ENCODE measurements around the gene DDX1.

The DDX1 gene

GRCh38 chr2:15633971-15634346, 42.3 kb downstream of the DDX1 start:
- TF ChIP-seq, protein P1, sequence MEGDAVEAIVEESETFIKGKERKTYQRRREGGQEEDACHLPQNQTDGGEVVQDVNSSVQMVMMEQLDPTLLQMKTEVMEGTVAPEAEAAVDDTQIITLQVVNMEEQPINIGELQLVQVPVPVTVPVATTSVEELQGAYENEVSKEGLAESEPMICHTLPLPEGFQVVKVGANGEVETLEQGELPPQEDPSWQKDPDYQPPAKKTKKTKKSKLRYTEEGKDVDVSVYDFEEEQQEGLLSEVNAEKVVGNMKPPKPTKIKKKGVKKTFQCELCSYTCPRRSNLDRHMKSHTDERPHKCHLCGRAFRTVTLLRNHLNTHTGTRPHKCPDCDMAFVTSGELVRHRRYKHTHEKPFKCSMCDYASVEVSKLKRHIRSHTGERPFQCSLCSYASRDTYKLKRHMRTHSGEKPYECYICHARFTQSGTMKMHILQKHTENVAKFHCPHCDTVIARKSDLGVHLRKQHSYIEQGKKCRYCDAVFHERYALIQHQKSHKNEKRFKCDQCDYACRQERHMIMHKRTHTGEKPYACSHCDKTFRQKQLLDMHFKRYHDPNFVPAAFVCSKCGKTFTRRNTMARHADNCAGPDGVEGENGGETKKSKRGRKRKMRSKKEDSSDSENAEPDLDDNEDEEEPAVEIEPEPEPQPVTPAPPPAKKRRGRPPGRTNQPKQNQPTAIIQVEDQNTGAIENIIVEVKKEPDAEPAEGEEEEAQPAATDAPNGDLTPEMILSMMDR (IDR thresholded peaks at IDR 0.05; ENCODE audit: low read depth, low read length) = no peak
- H3K27ac ChIP-seq = no peak overlapping the region
- H3K4me3 ChIP-seq (ENCODE audit: low read depth, low read length) = no peak overlapping the region
- no peaks in the 10 kb centered on the region for H3K27me3 ChIP-seq (ENCODE audit: insufficient read depth, low read depth, severe bottlenecking)
- DNase-seq = no peak
- no peaks in the 10 kb centered on the region for H3K9me3 ChIP-seq (ENCODE audit: severe bottlenecking)
- H3K36me3 ChIP-seq = peaks cover 64% of the 10 kb centered on the region

GRCh38 chr2:15634846-15635490, 43.3 kb downstream of the DDX1 start:
- Histone ChIP-seq H3K27ac (no peak overlapping the region), H3K4me3 (ENCODE audit: low read depth, low read length) (no peak overlapping the region), H3K27me3 (ENCODE audit: insufficient read depth, low read depth, severe bottlenecking) (no peaks in the 10 kb centered on the region), H3K9me3 (ENCODE audit: severe bottlenecking) (no peaks in the 10 kb centered on the region), H3K36me3 (peaks cover 54% of the 10 kb centered on the region)
- no peak for DNase-seq
- TF ChIP-seq, protein P1 (IDR thresholded peaks at IDR 0.05; ENCODE audit: low read depth, low read length) = no peak

DNA sequence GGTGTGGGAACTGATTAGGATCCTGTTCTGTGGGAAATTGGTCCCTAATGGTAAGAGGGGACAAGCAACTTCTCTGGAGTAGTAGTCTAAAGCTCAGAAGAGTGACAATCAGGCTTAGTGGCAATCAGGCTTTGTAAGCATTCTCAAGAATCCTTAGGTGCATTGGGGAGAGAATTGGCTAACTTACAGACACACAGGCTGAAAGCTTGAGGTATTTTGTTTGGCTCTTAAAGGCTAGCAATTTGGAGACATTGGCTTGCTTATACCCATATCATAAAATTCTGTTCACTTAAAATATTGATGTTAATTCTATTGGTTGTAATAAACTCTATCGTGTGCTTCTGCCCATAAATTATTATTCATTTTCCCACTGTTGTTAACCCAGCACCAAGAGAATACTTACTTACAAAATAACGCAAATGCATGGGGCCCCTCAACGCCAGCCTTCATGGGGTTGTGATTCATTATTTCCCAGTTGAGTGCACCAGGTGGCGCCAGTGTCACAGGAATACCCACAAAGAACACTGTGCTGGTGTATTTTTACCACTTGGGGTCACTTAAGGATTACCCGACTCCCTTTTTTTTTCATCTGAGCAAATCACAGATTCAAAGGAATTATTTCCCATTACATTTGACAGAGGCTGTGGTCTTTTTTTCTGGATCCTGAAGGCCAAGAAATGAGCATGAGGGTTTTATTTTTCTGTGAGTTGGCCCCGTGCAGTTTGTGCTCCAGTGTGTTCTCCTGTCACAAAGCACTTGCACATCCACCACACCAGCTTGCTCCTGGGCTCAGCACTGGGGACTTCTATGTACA, 45.5 kb downstream of the DDX1 start:
- DNase-seq = peak; percentile 79
- Histone ChIP-seq H3K4me3 (ENCODE audit: low read depth, low read length) (no peak overlapping the region), H3K9me3 (ENCODE audit: severe bottlenecking) (no peaks in the 10 kb centered on the region), H3K36me3 (peaks cover 44% of the 10 kb centered on the region), H3K27ac (peak overlapping the region; percentile 26; the same call in 1 of the 2 replicates), H3K27me3 (ENCODE audit: insufficient read depth, low read depth, severe bottlenecking) (no peaks in the 10 kb centered on the region)
- TF ChIP-seq, protein P1 (IDR thresholded peaks at IDR 0.05; ENCODE audit: low read depth, low read length) = peak; percentile 82

GRCh38 chr2:15638720-15639119, 47.1 kb downstream of the DDX1 start:
- DNase-seq = no peak
- H3K27me3 ChIP-seq (ENCODE audit: insufficient read depth, low read depth, severe bottlenecking) = no peaks in the 10 kb centered on the region
- H3K9me3 ChIP-seq (ENCODE audit: severe bottlenecking) = no peaks in the 10 kb centered on the region
- peaks cover 28% of the 10 kb centered on the region for H3K36me3 ChIP-seq
- no peak overlapping the region for H3K4me3 ChIP-seq (ENCODE audit: low read depth, low read length)
- no peak overlapping the region for H3K27ac ChIP-seq
- TF ChIP-seq, protein P1 (IDR thresholded peaks at IDR 0.05; ENCODE audit: low read depth, low read length) = no peak

GRCh38 chr2:15639323-15640251, 47.9 kb downstream of the DDX1 start:
- TF ChIP-seq, protein P1 (IDR thresholded peaks at IDR 0.05; ENCODE audit: low read depth, low read length) = no peak
- no peak for DNase-seq
- Histone ChIP-seq H3K4me3 (ENCODE audit: low read depth, low read length) (no peak overlapping the region), H3K36me3 (peaks cover 20% of the 10 kb centered on the region), H3K9me3 (ENCODE audit: severe bottlenecking) (no peaks in the 10 kb centered on the region), H3K27ac (no peak overlapping the region), H3K27me3 (ENCODE audit: insufficient read depth, low read depth, severe bottlenecking) (no peaks in the 10 kb centered on the region)
